ENCODE results near the gene KLF9. TPM values are rescaled to one million over a fixed set of nuclear protein-coding genes. Genes with fewer than 3 reads are reported as not detected.

Gene KLF9
- total RNA-seq, 6 experiments from 2014 or later, result 7.9 to 15.7 (median 12.4) TPM

- H3K4me1 Mint-ChIP-seq (ENCODE audit: low read depth), result peaks cover 24% of the 10 kb centered on the region
- no peak overlapping the region for H3K27ac Mint-ChIP-seq
- peak; percentile 69 for TF ChIP-seq CTCF (IDR thresholded peaks at IDR 0.05)
- no peak overlapping the region for H3K4me3 Mint-ChIP-seq
- H3K27me3 Mint-ChIP-seq (ENCODE audit: insufficient read depth), result no peaks in the 10 kb centered on the region
- no peak for DNase-seq
- H3K36me3 Mint-ChIP-seq (ENCODE audit: low read depth), result peaks cover 8% of the 10 kb centered on the region; the same call in 1 of the 2 replicates
- no peaks in the 10 kb centered on the region for H3K9me3 Mint-ChIP-seq
Observed at GRCh38 chr9:70352802-70353201, 61.7 kb downstream of the KLF9 start.

GRCh38 chr9:70352356-70352755 is 62.1 kb downstream of the KLF9 start:
- Mint-ChIP-seq H3K36me3 (ENCODE audit: low read depth) (peaks cover 5% of the 10 kb centered on the region), H3K27me3 (ENCODE audit: insufficient read depth) (no peaks in the 10 kb centered on the region), H3K4me3 (no peak overlapping the region), H3K27ac (no peak overlapping the region), H3K9me3 (no peaks in the 10 kb centered on the region), H3K4me1 (ENCODE audit: low read depth) (peaks cover 24% of the 10 kb centered on the region)
- no peak for TF ChIP-seq CTCF (IDR thresholded peaks at IDR 0.05)
- DNase-seq, result peak; percentile 23

- Mint-ChIP-seq H3K27ac (no peak overlapping the region), H3K27me3 (ENCODE audit: insufficient read depth) (peaks cover 1% of the 10 kb centered on the region; the same call in 1 of the 2 replicates), H3K36me3 (ENCODE audit: low read depth) (peaks cover 15% of the 10 kb centered on the region), H3K4me3 (no peak overlapping the region), H3K9me3 (no peaks in the 10 kb centered on the region), H3K4me1 (ENCODE audit: low read depth) (peaks cover 15% of the 10 kb centered on the region)
- DNase-seq, result no peak
- no peak for TF ChIP-seq CTCF (IDR thresholded peaks at IDR 0.05)
Observed at GRCh38 chr9:70347046-70347445, 67.4 kb downstream of the KLF9 start.

GRCh38 chr9:70340572-70340971 is 73.9 kb downstream of the KLF9 start:
- Mint-ChIP-seq H3K4me1 (ENCODE audit: low read depth) (no peaks in the 10 kb centered on the region), H3K9me3 (no peaks in the 10 kb centered on the region), H3K36me3 (ENCODE audit: low read depth) (peaks cover 19% of the 10 kb centered on the region), H3K27me3 (ENCODE audit: insufficient read depth) (peaks cover 1% of the 10 kb centered on the region; the same call in 1 of the 2 replicates), H3K27ac (no peak overlapping the region), H3K4me3 (no peak overlapping the region)
- peak; percentile 24 for DNase-seq
- TF ChIP-seq CTCF (IDR thresholded peaks at IDR 0.05), result peak; percentile 86

Other genes with a start within 250 kb of the KLF9 start
- gene SMC5, start 155.7 kb downstream of the KLF9 start, total RNA-seq (2021; fragmentation: NEBNext Ultra II Directional; extraction: Animal tissue kit (Norgen Biotek cat#: 25700)), result 10 to 100 TPM; 16.4 to 20.3 (median 19.2) TPM

All from HFFc6 (cell line).